ENCODE data around the gene SLC25A29. TPM values are rescaled to one million over a fixed set of nuclear protein-coding genes. Genes with fewer than 3 reads are reported as not detected.
"Not testable (repeated sequence)": the region's sequence is repeated elsewhere in the genome, so short reads cannot be mapped to it uniquely, and the experiment has no call there.

The SLC25A29 gene, protein sequence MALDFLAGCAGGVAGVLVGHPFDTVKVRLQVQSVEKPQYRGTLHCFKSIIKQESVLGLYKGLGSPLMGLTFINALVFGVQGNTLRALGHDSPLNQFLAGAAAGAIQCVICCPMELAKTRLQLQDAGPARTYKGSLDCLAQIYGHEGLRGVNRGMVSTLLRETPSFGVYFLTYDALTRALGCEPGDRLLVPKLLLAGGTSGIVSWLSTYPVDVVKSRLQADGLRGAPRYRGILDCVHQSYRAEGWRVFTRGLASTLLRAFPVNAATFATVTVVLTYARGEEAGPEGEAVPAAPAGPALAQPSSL
- polyA plus RNA-seq (ENCODE audit: insufficient read length in 4 of 4), result 10 to 100 TPM; 34.8 to 54.1 (median 45.2) TPM

DNA sequence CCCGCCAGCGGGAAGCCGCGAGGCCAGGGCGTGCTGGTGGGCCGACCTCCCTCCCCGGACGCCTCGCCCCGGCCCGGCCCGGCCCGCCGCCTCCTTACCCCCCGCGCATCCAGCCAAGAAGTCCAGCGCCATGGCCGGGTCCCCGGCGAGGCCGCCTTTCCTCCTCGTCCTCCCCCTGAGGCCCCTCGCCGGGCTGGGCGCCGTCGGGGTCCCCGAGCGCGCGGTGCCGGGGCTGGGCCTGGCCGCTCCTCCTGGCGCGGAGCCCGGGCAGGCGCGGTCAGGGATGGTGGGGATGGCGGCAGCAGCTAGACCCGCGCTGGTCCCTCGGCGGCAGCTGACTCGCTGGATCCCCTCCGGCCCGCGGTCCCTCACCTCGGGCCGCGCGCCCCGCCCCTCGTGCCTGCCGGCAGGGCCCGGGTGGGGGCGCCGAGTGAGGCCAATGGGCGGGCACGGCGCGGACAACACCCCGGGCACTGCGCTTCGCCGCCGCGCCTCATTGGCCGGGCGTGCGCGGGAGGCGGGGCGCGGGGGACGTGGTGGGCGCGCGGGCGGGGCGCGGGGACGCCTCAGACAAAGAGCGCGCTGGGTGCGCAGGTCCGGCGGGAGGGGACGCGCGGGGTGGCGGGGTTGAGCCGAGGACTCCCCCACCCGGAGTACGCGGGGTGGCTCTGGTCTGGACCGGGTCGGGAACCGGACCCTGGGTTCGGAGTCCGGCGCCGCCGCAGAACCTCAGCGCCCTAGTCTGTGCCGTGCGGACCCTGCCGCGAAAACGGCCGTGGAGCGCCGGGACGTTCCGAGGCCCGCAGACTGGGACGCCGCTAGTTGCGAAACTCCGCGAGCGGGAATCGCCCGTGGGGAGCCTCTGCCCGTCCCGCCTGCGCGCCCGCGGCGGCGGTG is at the start of gene SLC25A29:
Gene SLC25A29 (minus strand): TSS at position 344 of the 897 bp plus-strand sequence. CDS start 212 bp downstream, at position 132.
- peak; percentile 68 to 82 (median 78) for DNase-seq (ENCODE audit: low read depth in 4 of 4, low spot score in 3 of 4)

GRCh38 chr14:100350986-100351385 is 44.7 kb upstream of the SLC25A29 start:
- DNase-seq (ENCODE audit: low read depth in 4 of 4, low spot score in 3 of 4), result no peak

DNA sequence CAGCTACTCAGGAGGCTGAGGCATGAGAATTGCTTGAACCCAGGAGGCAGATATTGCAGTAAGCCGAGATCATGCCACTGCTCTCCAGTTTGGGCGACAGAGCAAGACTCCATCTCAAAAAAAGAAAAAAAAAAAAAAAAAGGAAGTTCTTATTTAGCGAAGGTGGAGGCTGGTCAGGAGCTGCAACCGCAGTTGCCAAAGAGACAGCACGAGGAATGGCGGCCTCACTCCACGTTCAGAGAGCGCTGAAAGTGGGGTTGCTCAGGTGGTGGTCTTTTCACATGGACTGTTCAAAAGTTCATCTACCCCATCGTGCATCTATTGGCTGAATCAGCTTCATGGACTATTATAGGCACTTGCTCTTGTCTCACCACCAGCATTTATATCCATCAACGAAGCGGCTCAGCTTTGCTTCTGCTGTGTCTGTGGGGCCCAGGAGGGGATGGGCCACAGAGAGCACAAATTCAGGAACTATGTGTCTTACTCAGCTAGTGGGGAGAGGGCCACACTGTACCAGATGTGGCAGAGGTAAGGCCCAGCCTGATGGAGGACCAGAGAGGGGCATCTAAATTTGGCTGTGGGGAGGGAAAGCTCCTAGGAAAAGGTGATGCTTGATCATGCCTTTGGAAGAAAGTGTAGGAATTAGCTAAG is 44.2 kb upstream of the SLC25A29 start:
- DNase-seq (ENCODE audit: low read depth in 4 of 4, low spot score in 3 of 4), result no peak

DNA sequence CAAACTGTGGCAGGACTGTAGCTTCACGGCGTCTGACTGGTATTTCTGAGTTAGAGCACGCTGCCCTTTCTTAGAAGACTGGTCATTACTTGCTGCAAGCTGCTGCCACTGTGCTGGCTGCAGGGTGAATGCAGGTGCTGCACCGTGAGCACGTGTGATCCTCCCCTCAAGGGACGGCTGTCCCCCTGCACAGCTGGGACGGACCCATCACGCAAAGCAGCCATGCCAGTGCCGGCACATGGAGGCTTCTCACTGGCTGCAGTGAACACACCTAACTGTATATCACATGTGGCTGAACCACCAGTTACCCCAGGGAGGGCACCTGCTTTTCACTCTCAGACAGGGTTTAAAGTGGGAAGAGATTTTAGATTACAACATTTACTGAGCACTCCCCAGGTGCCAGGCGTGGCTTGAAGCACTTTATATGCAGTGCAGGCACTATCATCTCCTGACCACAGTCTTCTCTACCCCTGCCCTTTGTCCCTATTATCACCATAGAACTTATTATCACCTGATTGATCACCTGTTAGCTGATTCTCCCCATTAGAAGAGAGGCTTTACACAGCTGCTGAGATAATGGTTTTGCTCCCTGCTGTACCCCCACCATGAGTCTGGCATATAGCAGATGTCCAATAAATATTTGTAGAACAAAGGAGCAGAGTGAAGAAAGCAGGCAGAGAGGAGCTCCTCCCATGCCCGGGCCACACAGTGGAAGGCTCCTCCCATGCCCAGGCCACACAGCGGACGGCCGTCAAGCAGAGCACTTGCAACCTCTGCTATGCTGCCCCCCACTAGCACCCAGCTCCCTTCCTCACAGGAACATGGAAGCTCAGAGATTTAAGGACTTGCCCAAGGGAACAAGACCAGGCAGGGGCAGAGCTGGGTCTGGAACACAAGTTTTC is 42.8 kb upstream of the SLC25A29 start:
- no peak for DNase-seq (ENCODE audit: low read depth in 4 of 4, low spot score in 3 of 4)

DNA sequence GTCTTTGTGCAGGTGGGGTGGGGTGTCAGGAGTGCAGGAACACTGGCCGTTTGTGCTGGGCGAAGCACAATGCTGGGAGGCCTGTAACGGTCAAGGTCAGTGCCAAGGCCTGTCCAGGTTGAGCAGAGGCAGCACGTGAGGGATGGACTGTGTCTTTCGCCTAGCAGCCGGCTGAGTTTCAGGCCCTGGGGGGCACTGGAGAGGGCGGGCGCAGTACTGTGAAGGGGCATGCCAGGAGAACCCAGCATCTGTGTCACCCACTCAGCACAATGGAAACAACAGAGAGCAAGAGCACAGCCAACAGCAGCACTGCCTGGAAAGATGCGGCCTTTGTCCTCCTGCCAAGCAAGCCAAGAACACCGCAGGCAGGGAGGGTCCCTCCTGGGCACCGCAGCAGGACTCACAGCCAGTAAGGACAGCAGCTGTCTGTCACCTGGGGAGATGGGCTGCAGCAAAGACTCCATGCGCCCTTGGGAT is 42.0 kb upstream of the SLC25A29 start:
- no peak for DNase-seq (ENCODE audit: low read depth in 4 of 4, low spot score in 3 of 4)

DNA sequence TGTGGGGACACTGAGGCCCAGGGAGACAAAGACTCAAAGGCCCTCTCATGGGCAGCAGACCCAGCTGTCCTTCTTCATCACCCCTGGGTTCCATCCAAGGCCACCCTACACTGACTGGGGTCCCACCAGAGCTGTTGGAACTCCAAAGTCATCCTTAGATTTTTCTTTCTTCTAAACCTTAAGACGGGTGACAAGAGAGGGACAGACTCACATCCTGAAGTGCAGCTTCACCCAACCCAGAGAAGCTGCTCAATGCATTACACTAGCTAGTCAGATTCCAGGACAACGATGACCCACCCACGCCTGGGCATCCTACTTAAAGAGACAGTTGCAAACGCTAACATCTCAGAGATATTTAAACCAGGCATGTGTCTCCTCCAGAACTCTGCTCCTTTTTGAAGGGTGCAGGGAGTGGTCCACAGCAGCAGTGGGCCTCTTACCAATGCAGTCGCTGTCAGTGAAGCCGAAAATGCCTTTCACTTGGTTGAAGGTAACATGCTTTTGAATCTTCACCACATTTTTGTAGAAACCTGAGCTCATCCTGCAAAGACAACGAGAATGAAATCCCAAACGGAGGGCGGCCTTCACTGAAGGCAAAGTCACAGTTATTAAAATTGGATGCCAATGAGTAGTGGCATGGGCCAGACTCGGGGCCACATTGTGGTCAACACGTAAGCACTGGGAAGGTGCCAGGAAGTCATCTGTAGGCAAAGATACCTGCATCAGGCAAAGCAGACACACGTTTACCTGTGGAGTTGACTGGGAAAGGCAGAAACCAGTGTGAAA is 40.3 kb upstream of the SLC25A29 start:
- no peak for DNase-seq (ENCODE audit: low read depth in 4 of 4, low spot score in 3 of 4)

GRCh38 chr14:100345711-100346110 is 39.5 kb upstream of the SLC25A29 start:
- no peak for DNase-seq (ENCODE audit: low read depth in 4 of 4, low spot score in 3 of 4)

DNA sequence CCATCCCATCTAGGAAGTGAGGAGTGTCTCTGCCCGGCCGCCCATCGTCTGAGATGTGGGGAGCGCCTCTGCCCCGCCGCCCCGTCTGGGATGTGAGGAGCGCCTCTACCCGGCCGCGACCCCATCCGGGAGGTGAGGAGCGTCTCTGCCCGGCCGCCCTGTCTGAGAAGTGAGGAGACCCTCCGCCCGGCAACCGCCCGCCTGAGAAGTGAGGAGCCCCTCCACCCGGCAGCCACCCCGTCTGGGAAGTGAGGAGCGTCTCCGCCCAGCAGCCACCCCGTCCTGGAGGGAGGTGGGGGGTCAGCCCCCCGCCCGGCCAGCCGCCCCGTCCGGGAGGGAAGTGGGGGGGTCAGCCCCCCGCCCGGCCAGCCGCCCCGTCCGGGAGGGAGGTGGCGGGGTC is 38.4 kb upstream of the SLC25A29 start:
- DNase-seq (ENCODE audit: low read depth in 4 of 4, low spot score in 3 of 4), result not testable (repeated sequence)

- not testable (repeated sequence) for DNase-seq (ENCODE audit: low read depth in 4 of 4, low spot score in 3 of 4)
Observed at GRCh38 chr14:100342826-100343225, 36.6 kb upstream of the SLC25A29 start.

DNA sequence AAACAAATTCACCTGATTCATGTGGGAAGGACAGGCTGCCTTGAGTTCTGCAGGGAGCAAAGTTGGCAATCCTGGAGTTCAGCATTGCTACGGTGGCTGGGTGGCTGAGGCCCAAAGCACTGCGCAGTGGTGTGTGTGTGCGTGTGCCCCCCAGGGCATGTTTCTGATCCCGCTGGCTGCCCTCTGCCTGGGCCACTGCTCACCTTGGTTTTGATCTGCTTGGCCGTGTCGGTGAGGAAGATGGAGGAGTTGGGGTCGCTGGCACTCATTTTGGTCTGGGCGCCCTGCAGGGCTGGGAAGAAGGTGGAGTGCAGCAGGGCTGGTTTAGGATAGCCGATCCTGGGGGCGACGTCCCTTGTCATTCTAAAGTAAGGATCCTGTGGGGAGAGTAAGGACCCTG is 36.0 kb upstream of the SLC25A29 start:
- DNase-seq (ENCODE audit: low read depth in 4 of 4, low spot score in 3 of 4), result no peak

GRCh38 chr14:100341301-100342031 is 35.2 kb upstream of the SLC25A29 start:
- DNase-seq (ENCODE audit: low read depth in 4 of 4, low spot score in 3 of 4), result no peak

DNA sequence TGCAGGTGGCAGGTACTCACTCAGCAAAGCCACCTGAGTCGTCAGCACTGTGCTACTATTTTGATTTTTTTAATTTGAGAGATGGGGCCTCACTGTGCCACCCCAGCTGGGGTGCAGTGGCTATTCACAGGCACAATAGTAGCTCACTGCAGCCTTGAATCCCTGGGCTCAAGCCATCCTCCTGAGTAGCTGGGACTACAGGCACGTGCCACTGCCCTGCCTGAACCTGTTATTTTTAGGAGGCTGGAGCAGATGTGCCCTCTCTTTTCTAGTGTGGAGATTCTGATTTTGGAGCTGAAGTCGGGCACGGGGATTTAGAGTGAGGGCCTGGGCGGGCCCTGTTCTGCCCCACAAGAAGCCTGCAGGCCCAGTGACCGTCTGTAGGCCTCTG is 34.2 kb upstream of the SLC25A29 start:
- no peak for DNase-seq (ENCODE audit: low read depth in 4 of 4, low spot score in 3 of 4)

- no peak for DNase-seq (ENCODE audit: low read depth in 4 of 4, low spot score in 3 of 4)
Observed at GRCh38 chr14:100339766-100340422, 33.6 kb upstream of the SLC25A29 start.

- DNase-seq (ENCODE audit: low read depth in 4 of 4, low spot score in 3 of 4), result no peak
Observed at GRCh38 chr14:100336618-100337530, 30.6 kb upstream of the SLC25A29 start.

- no peak for DNase-seq (ENCODE audit: low read depth in 4 of 4, low spot score in 3 of 4)
Observed at GRCh38 chr14:100334904-100335303, 28.7 kb upstream of the SLC25A29 start.

- DNase-seq (ENCODE audit: low read depth in 4 of 4, low spot score in 3 of 4), result no peak
Observed at GRCh38 chr14:100333827-100334226, 27.6 kb upstream of the SLC25A29 start.

- no peak for DNase-seq (ENCODE audit: low read depth in 4 of 4, low spot score in 3 of 4)
Observed at GRCh38 chr14:100333311-100333710, 27.1 kb upstream of the SLC25A29 start.

Measured in right renal pelvis (tissue), 4 donors.